ENCODE data around the gene URB2.

Gene URB2

DNA sequence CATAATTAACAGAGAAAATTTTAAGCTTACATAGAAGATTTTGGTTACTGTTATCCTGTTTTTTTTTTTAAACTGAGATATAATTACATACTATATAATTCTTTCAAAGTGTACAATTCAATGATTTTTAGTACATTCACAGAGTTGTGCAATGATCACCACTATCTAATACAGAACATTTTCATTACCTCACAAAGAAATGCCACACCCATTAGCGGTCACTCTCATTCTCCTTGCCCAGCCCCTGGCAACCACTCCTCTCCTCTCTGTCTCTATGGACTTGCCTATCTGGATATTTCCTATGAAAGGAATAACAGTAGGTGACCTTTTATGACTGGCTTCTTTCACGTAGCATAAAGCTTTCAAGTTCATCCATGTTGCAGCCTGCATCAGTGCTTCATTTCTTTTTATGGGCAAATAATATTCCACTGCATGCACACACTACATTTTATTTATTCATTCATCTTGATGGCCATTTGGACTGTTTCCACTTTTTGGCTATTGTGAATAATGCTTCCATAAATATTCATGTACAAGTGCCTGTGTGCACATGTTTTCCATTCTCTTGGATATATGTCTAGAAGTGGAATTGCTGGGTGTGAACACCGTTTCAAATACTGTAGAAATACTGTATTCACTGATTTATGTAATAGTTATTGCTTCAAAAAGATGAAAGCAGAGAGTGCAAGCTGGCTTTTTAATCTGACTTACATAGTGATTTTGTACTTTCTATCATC, 26.7 kb upstream of the URB2 start:
- TF ChIP-seq, protein P1, sequence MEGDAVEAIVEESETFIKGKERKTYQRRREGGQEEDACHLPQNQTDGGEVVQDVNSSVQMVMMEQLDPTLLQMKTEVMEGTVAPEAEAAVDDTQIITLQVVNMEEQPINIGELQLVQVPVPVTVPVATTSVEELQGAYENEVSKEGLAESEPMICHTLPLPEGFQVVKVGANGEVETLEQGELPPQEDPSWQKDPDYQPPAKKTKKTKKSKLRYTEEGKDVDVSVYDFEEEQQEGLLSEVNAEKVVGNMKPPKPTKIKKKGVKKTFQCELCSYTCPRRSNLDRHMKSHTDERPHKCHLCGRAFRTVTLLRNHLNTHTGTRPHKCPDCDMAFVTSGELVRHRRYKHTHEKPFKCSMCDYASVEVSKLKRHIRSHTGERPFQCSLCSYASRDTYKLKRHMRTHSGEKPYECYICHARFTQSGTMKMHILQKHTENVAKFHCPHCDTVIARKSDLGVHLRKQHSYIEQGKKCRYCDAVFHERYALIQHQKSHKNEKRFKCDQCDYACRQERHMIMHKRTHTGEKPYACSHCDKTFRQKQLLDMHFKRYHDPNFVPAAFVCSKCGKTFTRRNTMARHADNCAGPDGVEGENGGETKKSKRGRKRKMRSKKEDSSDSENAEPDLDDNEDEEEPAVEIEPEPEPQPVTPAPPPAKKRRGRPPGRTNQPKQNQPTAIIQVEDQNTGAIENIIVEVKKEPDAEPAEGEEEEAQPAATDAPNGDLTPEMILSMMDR (conservative IDR thresholded peaks at IDR 0.05; ENCODE audit: low read depth, low read length): no peak
- H3K4me3 ChIP-seq (ENCODE audit: low read depth, low read length): no peak overlapping the region

DNA sequence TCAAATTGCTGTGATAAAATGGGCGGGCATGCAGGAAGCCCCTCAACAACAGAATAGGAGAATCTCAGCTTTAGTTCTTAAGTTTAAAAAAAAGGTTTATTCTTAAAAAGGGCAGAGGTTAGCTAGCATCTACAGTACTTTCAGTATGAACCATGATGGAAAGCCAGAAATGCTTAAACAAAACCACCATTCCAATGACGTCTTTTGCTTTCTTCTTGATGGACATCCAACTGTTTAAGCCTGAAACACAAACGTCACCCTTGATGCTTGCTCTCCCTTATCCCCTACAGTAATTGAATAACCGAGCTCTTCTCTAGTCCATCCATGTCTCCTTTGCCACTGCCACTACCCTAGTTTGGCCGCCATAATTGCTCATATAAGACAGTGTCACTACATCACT, 25.8 kb upstream of the URB2 start:
- no peak overlapping the region for H3K4me3 ChIP-seq (ENCODE audit: low read depth, low read length)
- TF ChIP-seq, protein P1 (conservative IDR thresholded peaks at IDR 0.05; ENCODE audit: low read depth, low read length): no peak
- DNase-seq (ENCODE audit: low read depth): no peak

More for the DNA sequence above, 26.7 kb upstream of the URB2 start:
- DNase-seq (ENCODE audit: low read depth): no peak

DNA sequence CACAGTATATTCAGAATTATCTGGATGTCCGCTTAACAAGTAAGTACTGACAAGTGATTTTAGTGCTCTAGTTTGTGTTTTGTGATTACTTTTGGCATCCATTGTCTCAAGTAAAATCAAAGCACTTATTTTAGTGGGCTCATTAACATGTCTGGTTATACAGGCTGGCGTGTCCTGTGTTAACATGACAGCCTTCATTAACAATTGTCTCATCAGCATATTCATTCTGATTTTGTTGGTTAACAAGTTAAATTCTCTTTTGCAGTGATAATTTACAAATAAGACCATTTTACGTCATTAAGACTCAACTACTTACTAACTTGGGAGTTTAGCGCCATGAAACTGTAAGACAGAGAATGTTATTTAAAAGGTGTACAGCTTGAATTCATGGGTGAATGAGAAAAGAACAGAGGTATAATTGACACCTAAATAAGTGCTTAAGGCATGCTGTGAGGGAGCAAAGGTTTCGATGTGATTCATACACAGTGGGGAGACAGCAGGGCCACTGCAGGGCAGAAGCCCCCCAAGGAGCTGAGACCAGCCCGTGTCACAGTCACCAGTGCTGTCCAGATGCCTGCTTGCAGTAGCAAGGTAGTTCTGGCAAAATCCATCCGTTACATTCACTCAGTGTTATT, 22.6 kb upstream of the URB2 start:
- TF ChIP-seq, protein P1 (conservative IDR thresholded peaks at IDR 0.05; ENCODE audit: low read depth, low read length): no peak
- no peak overlapping the region for H3K4me3 ChIP-seq (ENCODE audit: low read depth, low read length)
- no peak for DNase-seq (ENCODE audit: low read depth)

GRCh38 chr1:229607370-229607769, 18.7 kb upstream of the URB2 start:
- no peak for DNase-seq (ENCODE audit: low read depth)
- TF ChIP-seq, protein P1 (conservative IDR thresholded peaks at IDR 0.05; ENCODE audit: low read depth, low read length): no peak
- H3K4me3 ChIP-seq (ENCODE audit: low read depth, low read length): no peak overlapping the region

- no peak for DNase-seq (ENCODE audit: low read depth)
- no peak overlapping the region for H3K4me3 ChIP-seq (ENCODE audit: low read depth, low read length)
- TF ChIP-seq, protein P1 (conservative IDR thresholded peaks at IDR 0.05; ENCODE audit: low read depth, low read length): no peak
Observed at GRCh38 chr1:229608590-229608989, 17.5 kb upstream of the URB2 start.

DNA sequence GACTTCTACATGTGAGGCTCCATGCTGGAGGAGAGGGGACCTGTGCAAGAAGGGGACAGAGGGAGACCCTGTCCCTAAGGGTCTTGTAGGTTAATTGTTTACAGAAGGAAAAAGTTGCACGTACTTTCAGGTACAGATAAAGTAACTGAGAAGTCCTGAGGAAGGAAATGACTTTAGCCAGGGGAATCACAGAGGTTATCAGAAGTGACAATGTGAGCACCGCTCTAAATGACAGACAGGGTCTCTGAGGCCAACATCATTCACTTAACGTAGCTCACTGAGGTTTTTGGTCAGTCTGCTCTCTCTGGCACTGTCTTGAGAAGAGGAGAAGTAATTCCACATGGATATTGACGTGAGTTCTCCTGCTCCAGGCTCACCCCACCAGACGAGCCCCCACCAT, 12.1 kb upstream of the URB2 start:
- DNase-seq (ENCODE audit: low read depth): no peak
- TF ChIP-seq, protein P1 (conservative IDR thresholded peaks at IDR 0.05; ENCODE audit: low read depth, low read length): no peak
- H3K4me3 ChIP-seq (ENCODE audit: low read depth, low read length): no peak overlapping the region

- H3K4me3 ChIP-seq (ENCODE audit: low read depth, low read length): no peak overlapping the region
- TF ChIP-seq, protein P1 (conservative IDR thresholded peaks at IDR 0.05; ENCODE audit: low read depth, low read length): no peak
- DNase-seq (ENCODE audit: low read depth): no peak
Observed at GRCh38 chr1:229614701-229615100, 11.3 kb upstream of the URB2 start.

All from choroid plexus epithelial cell (primary cell).